Hepatocyte (in vitro differentiated cells): ENCODE data around the gene SLC25A19.

ENCODE experiments used
- CTCF ChIP-seq: fragments of 200-600 bp; sonication (generic); IDR thresholded peaks from 2 replicates; pipeline ENCODE4 v1.5.1; 2016; ENCODE audit warnings: antibody characterized with exemption, mild to moderate bottlenecking; ENCODE audit not compliant: poor library complexity
- EZH2 ChIP-seq: fragments of 200-600 bp; sonication (generic); IDR thresholded peaks from 2 replicates; pipeline ENCODE4 v1.6.1; 2016; ENCODE audit warnings: antibody characterized with exemption, mild to moderate bottlenecking, borderline replicate concordance
- EZH2phosphoT487 ChIP-seq: fragments of 200-600 bp; sonication (generic); IDR thresholded peaks from one replicate; pipeline ENCODE4 v1.6.1; 2018; ENCODE audit warnings: antibody characterized with exemption, mild to moderate bottlenecking, low read depth, moderate library complexity; ENCODE audit not compliant: unreplicated experiment, severe bottlenecking

GRCh38 chr17:75316253-75316652 lies 27.0 kb upstream of the SLC25A19 start:
- TF ChIP-seq CTCF (no peak), EZH2 (no peak), EZH2phosphoT487 (no peak)
